ENCODE data around the gene UBE2J2.

The UBE2J2 gene

GRCh38 chr1:1223891-1224290, 49.8 kb downstream of the UBE2J2 start:
- DNase-seq (ENCODE audit: low read depth) = no peak
- TF ChIP-seq, protein P1, sequence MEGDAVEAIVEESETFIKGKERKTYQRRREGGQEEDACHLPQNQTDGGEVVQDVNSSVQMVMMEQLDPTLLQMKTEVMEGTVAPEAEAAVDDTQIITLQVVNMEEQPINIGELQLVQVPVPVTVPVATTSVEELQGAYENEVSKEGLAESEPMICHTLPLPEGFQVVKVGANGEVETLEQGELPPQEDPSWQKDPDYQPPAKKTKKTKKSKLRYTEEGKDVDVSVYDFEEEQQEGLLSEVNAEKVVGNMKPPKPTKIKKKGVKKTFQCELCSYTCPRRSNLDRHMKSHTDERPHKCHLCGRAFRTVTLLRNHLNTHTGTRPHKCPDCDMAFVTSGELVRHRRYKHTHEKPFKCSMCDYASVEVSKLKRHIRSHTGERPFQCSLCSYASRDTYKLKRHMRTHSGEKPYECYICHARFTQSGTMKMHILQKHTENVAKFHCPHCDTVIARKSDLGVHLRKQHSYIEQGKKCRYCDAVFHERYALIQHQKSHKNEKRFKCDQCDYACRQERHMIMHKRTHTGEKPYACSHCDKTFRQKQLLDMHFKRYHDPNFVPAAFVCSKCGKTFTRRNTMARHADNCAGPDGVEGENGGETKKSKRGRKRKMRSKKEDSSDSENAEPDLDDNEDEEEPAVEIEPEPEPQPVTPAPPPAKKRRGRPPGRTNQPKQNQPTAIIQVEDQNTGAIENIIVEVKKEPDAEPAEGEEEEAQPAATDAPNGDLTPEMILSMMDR (IDR thresholded peaks at IDR 0.05; ENCODE audit: control insufficient read depth, insufficient read depth, low read depth, low read length, missing control alignments) = no peak
- H3K4me3 ChIP-seq (ENCODE audit: control insufficient read depth, low read depth, low read length) = no peak overlapping the region

- TF ChIP-seq, protein P1 (IDR thresholded peaks at IDR 0.05; ENCODE audit: control insufficient read depth, insufficient read depth, low read depth, low read length, missing control alignments) = no peak
- DNase-seq (ENCODE audit: low read depth) = no peak
- no peak overlapping the region for H3K4me3 ChIP-seq (ENCODE audit: control insufficient read depth, low read depth, low read length)
Observed at GRCh38 chr1:1223321-1223720, 50.3 kb downstream of the UBE2J2 start.

GRCh38 chr1:1222575-1223225, 51.0 kb downstream of the UBE2J2 start:
- no peak for DNase-seq (ENCODE audit: low read depth)
- TF ChIP-seq, protein P1 (IDR thresholded peaks at IDR 0.05; ENCODE audit: control insufficient read depth, insufficient read depth, low read depth, low read length, missing control alignments) = no peak

GRCh38 chr1:1221887-1222574, 51.6 kb downstream of the UBE2J2 start:
- no peak for DNase-seq (ENCODE audit: low read depth)
- TF ChIP-seq, protein P1 (IDR thresholded peaks at IDR 0.05; ENCODE audit: control insufficient read depth, insufficient read depth, low read depth, low read length, missing control alignments) = no peak
- H3K4me3 ChIP-seq (ENCODE audit: control insufficient read depth, low read depth, low read length) = no peak overlapping the region

More at GRCh38 chr1:1222575-1223225, 51.0 kb downstream of the UBE2J2 start:
- H3K4me3 ChIP-seq (ENCODE audit: control insufficient read depth, low read depth, low read length) = no peak overlapping the region

GRCh38 chr1:1220197-1220596, 53.5 kb downstream of the UBE2J2 start:
- no peak for DNase-seq (ENCODE audit: low read depth)
- TF ChIP-seq, protein P1 (IDR thresholded peaks at IDR 0.05; ENCODE audit: control insufficient read depth, insufficient read depth, low read depth, low read length, missing control alignments) = no peak
- no peak overlapping the region for H3K4me3 ChIP-seq (ENCODE audit: control insufficient read depth, low read depth, low read length)

- DNase-seq (ENCODE audit: low read depth) = no peak
- TF ChIP-seq, protein P1 (IDR thresholded peaks at IDR 0.05; ENCODE audit: control insufficient read depth, insufficient read depth, low read depth, low read length, missing control alignments) = no peak
- no peak overlapping the region for H3K4me3 ChIP-seq (ENCODE audit: control insufficient read depth, low read depth, low read length)
Observed at GRCh38 chr1:1219341-1219740, 54.3 kb downstream of the UBE2J2 start.
